Measurements from ENCODE around the gene HNRNPF. TPM values are rescaled to one million over a fixed set of nuclear protein-coding genes. Genes with fewer than 3 reads are reported as not detected.

The HNRNPF gene
- total RNA-seq, 1 experiment from 2014 or later = 358 TPM

DNA sequence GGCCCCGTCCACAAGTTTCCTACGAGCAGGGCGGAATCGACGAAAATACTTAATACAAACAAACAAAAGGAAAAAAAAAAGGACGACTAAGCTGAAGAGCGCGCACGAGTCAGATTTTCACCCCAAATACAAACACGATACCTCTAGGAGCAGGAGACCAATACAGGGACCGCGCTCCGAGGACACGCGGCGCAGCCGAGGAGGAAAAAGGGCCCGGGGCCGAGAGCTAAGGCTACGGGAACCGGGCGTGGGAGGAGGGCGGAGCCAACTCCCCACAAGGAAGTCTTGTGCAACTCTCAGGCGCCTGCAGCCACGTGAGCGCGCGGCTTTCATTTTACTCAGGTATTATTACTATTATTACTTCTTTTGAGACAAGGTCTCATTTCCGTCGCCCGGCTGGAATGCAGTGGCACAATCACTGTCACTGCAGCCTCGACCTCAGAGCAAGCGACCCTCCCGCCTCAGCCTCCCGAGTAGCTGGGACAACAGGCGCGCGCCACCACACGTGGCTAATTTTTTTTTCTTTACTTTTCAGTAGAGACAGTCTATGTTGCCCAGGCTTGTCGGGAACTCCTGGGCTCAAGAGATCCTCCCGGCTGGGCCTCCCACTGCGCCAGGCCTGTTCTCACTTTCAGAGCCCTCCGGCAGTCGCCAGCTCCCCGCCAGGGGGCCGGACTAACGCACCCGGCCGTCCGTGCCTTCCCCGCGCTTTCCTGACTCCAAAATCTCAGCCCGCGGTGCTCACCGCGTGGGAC is 1.2 kb downstream of the HNRNPF start:
- CTCF ChIA-PET = interaction anchor here (0.8 to 1.8 kb wide), 4 partner anchors 10 to 206 kb away, joined by 3 to 14 read pairs (median 4); no protein-coding TSS in a partner anchor
- no peaks in the 10 kb centered on the region for H3K9me3 Mint-ChIP-seq
- H3K4me1 Mint-ChIP-seq = peaks cover 45% of the 10 kb centered on the region
- no peaks in the 10 kb centered on the region for H3K36me3 Mint-ChIP-seq
- peak overlapping the region; percentile 92 for H3K4me3 Mint-ChIP-seq
- no peaks in the 10 kb centered on the region for H3K27me3 Mint-ChIP-seq (ENCODE audit: low read depth)
- H3K27ac Mint-ChIP-seq = peak overlapping the region; percentile 96
- POLR2A ChIA-PET = interaction anchor here (0.6 to 1.8 kb wide), 4 partner anchors 10 to 29 kb away, joined by 4 to 19 read pairs (median 6); partner anchors contain the start of gene ZNF487
- ATAC-seq (peak; percentile 3; the same call in 1 of the 2 replicates), DNase-seq (ENCODE audit: low spot score) (peak; percentile 58)
- TF ChIP-seq, protein P1, sequence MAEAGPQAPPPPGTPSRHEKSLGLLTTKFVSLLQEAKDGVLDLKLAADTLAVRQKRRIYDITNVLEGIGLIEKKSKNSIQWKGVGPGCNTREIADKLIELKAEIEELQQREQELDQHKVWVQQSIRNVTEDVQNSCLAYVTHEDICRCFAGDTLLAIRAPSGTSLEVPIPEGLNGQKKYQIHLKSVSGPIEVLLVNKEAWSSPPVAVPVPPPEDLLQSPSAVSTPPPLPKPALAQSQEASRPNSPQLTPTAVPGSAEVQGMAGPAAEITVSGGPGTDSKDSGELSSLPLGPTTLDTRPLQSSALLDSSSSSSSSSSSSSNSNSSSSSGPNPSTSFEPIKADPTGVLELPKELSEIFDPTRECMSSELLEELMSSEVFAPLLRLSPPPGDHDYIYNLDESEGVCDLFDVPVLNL (CRISPR knock-in tag; IDR thresholded peaks at IDR 0.05; ENCODE audit: borderline replicate concordance, low read depth) = no peak
- TF ChIP-seq IRF2 (CRISPR knock-in tag; IDR thresholded peaks at IDR 0.05; ENCODE audit: borderline replicate concordance, low read depth) (no peak), NFATC4 (CRISPR knock-in tag; IDR thresholded peaks at IDR 0.05) (no peak), TCF7 (CRISPR knock-in tag; IDR thresholded peaks at IDR 0.05; ENCODE audit: low read depth) (no peak), SMAD4 (CRISPR knock-in tag; IDR thresholded peaks at IDR 0.05) (no peak), ZNF416 (CRISPR knock-in tag; IDR thresholded peaks at IDR 0.05) (no peak), HMGA2 (CRISPR knock-in tag; IDR thresholded peaks at IDR 0.05) (no peak), EMX1 (CRISPR knock-in tag; IDR thresholded peaks at IDR 0.05) (no peak), ETV6 (CRISPR knock-in tag; IDR thresholded peaks at IDR 0.05) (peak; percentile 10; the same call in 1 of the 2 replicates), CBFB (CRISPR knock-in tag; IDR thresholded peaks at IDR 0.05; ENCODE audit: low read depth) (no peak), ZNF263 (CRISPR knock-in tag; IDR thresholded peaks at IDR 0.05; ENCODE audit: low read depth) (no peak), KAT7 (CRISPR knock-in tag; IDR thresholded peaks at IDR 0.05; ENCODE audit: borderline replicate concordance) (no peak), ELF4 (CRISPR knock-in tag; IDR thresholded peaks at IDR 0.05; ENCODE audit: low read depth) (no peak), ZNF423 (CRISPR knock-in tag; IDR thresholded peaks at IDR 0.05) (peak; percentile 52; the same call in 1 of the 2 replicates), ZNF138 (CRISPR knock-in tag; conservative IDR thresholded peaks at IDR 0.05) (no peak), GABPB1 (CRISPR knock-in tag; IDR thresholded peaks at IDR 0.05) (no peak), FOXK1 (CRISPR knock-in tag; IDR thresholded peaks at IDR 0.05) (no peak), FOXJ3 (CRISPR knock-in tag; IDR thresholded peaks at IDR 0.05; ENCODE audit: borderline replicate concordance) (no peak), PRRX2 (CRISPR knock-in tag; IDR thresholded peaks at IDR 0.05) (no peak), ZNF121 (CRISPR knock-in tag; IDR thresholded peaks at IDR 0.05) (peak; percentile 71; the same call in 1 of the 2 replicates), TEAD1 (CRISPR knock-in tag; IDR thresholded peaks at IDR 0.05) (no peak), GTF2I (CRISPR knock-in tag; conservative IDR thresholded peaks at IDR 0.05) (peak; percentile 54; the same call in 1 of the 2 replicates)
- TF ChIP-seq, protein P2, sequence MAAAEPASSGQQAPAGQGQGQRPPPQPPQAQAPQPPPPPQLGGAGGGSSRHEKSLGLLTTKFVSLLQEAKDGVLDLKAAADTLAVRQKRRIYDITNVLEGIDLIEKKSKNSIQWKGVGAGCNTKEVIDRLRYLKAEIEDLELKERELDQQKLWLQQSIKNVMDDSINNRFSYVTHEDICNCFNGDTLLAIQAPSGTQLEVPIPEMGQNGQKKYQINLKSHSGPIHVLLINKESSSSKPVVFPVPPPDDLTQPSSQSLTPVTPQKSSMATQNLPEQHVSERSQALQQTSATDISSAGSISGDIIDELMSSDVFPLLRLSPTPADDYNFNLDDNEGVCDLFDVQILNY (CRISPR knock-in tag; IDR thresholded peaks at IDR 0.05) = 0 out of 2 replicates have a peak, but pooled peaks have one; percentile 26
- TF ChIP-seq, protein P3, sequence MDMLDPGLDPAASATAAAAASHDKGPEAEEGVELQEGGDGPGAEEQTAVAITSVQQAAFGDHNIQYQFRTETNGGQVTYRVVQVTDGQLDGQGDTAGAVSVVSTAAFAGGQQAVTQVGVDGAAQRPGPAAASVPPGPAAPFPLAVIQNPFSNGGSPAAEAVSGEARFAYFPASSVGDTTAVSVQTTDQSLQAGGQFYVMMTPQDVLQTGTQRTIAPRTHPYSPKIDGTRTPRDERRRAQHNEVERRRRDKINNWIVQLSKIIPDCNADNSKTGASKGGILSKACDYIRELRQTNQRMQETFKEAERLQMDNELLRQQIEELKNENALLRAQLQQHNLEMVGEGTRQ (CRISPR knock-in tag; IDR thresholded peaks at IDR 0.05) = peak; percentile 41; the same call in 1 of the 2 replicates
- TF ChIP-seq, protein P4, sequence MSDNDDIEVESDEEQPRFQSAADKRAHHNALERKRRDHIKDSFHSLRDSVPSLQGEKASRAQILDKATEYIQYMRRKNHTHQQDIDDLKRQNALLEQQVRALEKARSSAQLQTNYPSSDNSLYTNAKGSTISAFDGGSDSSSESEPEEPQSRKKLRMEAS (CRISPR knock-in tag; IDR thresholded peaks at IDR 0.05) = peak; percentile 41; the same call in 1 of the 2 replicates
- TF ChIP-seq, protein P5, sequence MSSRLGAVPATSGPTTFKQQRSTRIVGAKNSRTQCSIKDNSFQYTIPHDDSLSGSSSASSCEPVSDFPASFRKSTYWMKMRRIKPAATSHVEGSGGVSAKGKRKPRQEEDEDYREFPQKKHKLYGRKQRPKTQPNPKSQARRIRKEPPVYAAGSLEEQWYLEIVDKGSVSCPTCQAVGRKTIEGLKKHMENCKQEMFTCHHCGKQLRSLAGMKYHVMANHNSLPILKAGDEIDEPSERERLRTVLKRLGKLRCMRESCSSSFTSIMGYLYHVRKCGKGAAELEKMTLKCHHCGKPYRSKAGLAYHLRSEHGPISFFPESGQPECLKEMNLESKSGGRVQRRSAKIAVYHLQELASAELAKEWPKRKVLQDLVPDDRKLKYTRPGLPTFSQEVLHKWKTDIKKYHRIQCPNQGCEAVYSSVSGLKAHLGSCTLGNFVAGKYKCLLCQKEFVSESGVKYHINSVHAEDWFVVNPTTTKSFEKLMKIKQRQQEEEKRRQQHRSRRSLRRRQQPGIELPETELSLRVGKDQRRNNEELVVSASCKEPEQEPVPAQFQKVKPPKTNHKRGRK (CRISPR knock-in tag; IDR thresholded peaks at IDR 0.05; ENCODE audit: borderline replicate concordance) = no peak
- TF ChIP-seq, protein P6, sequence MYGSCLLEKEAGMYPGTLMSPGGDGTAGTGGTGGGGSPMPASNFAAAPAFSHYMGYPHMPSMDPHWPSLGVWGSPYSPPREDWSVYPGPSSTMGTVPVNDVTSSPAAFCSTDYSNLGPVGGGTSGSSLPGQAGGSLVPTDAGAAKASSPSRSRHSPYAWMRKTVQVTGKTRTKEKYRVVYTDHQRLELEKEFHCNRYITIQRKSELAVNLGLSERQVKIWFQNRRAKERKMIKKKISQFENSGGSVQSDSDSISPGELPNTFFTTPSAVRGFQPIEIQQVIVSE (CRISPR knock-in tag; IDR thresholded peaks at IDR 0.05; ENCODE audit: borderline replicate concordance) = no peak
- TF ChIP-seq, protein P7, sequence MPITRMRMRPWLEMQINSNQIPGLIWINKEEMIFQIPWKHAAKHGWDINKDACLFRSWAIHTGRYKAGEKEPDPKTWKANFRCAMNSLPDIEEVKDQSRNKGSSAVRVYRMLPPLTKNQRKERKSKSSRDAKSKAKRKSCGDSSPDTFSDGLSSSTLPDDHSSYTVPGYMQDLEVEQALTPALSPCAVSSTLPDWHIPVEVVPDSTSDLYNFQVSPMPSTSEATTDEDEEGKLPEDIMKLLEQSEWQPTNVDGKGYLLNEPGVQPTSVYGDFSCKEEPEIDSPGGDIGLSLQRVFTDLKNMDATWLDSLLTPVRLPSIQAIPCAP (CRISPR knock-in tag; IDR thresholded peaks at IDR 0.05) = no peak
- TF ChIP-seq, protein P8, sequence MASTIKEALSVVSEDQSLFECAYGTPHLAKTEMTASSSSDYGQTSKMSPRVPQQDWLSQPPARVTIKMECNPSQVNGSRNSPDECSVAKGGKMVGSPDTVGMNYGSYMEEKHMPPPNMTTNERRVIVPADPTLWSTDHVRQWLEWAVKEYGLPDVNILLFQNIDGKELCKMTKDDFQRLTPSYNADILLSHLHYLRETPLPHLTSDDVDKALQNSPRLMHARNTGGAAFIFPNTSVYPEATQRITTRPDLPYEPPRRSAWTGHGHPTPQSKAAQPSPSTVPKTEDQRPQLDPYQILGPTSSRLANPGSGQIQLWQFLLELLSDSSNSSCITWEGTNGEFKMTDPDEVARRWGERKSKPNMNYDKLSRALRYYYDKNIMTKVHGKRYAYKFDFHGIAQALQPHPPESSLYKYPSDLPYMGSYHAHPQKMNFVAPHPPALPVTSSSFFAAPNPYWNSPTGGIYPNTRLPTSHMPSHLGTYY (CRISPR knock-in tag; IDR thresholded peaks at IDR 0.05) = no peak
- TF ChIP-seq, protein P9, sequence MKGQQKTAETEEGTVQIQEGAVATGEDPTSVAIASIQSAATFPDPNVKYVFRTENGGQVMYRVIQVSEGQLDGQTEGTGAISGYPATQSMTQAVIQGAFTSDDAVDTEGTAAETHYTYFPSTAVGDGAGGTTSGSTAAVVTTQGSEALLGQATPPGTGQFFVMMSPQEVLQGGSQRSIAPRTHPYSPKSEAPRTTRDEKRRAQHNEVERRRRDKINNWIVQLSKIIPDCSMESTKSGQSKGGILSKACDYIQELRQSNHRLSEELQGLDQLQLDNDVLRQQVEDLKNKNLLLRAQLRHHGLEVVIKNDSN (CRISPR knock-in tag; IDR thresholded peaks at IDR 0.05) = peak; percentile 59; the same call in 1 of the 2 replicates
